Stimulated activated CD4-positive, alpha-beta T cell treated with anti-CD3 and anti-CD28 coated beads, Interleukin-15, amount 100 ng/mL, for 1 hour (primary cell): ENCODE measurements around the gene KIAA0513.

Source experiments
- DNase-seq, 2 donors: peaks; one replicate each; pipeline ENCODE4 v3.0.0-alpha.2; 2020; ENCODE audit warnings: low read depth in 1 of 2, low spot score in 1 of 2

KIAA0513 gene

GRCh38 chr16:85003725-85004586 is 23.6 kb upstream of the KIAA0513 start:
- no peak for DNase-seq

- no peak for DNase-seq
Measured at GRCh38 chr16:85004587-85005205, 22.9 kb upstream of the KIAA0513 start.

- DNase-seq, result no peak
Measured at GRCh38 chr16:85005285-85006069, 22.1 kb upstream of the KIAA0513 start.

- DNase-seq, result no peak
Measured at GRCh38 chr16:85006639-85007038, 21.0 kb upstream of the KIAA0513 start.

GRCh38 chr16:85007496-85008214 is 19.9 kb upstream of the KIAA0513 start:
- no peak for DNase-seq

GRCh38 chr16:85008271-85008670 is 19.3 kb upstream of the KIAA0513 start:
- DNase-seq, result no peak

GRCh38 chr16:85010446-85010930 is 17.1 kb upstream of the KIAA0513 start:
- no peak for DNase-seq

GRCh38 chr16:85010931-85011845 is 16.4 kb upstream of the KIAA0513 start, which contains the start of gene ZDHHC7:
Gene ZDHHC7, minus strand, starts transcription at chr16:85011535. Its CDS starts 20,917 bp downstream, at chr16:84990618.
- peak; percentile 69 to 78 for DNase-seq

- DNase-seq, result no peak
Measured at GRCh38 chr16:85011846-85012284, 15.7 kb upstream of the KIAA0513 start.

GRCh38 chr16:85014311-85014710 is 13.3 kb upstream of the KIAA0513 start:
- no peak for DNase-seq

- no peak for DNase-seq
Measured at GRCh38 chr16:85015481-85016187, 12.0 kb upstream of the KIAA0513 start.

- DNase-seq, result no peak
Measured at GRCh38 chr16:85017151-85017550, 10.4 kb upstream of the KIAA0513 start.

- DNase-seq, result no peak
Measured at GRCh38 chr16:85017633-85018032, 10.0 kb upstream of the KIAA0513 start.

- DNase-seq, result no peak
Measured at GRCh38 chr16:85018529-85019236, 8.9 kb upstream of the KIAA0513 start.

- no peak for DNase-seq
Measured at GRCh38 chr16:85019659-85020245, 7.8 kb upstream of the KIAA0513 start.

- DNase-seq, result no peak
Measured at GRCh38 chr16:85025781-85026653, 1.6 kb upstream of the KIAA0513 start.

GRCh38 chr16:85026703-85027102 is 892 bp upstream of the KIAA0513 start:
- no peak for DNase-seq
